Aorta (tissue), 5 donors: Measurements from ENCODE around the gene ZNF664. TPM values are rescaled to one million over a fixed set of nuclear protein-coding genes. Genes with fewer than 3 reads are reported as not detected.

Source experiments
- ATAC-seq: fragments of 200-7000 bp; cut with Tn5 transposase; one replicate; pipeline ENCODE4 v1.9.1; 2022; ENCODE audit warnings: moderate library complexity; ENCODE audit not compliant: low FRiP score
- DNase-seq, 2 donors: peaks; one replicate each; pipeline ENCODE4 v3.0.0-alpha.2; 2020
- H3K27ac ChIP-seq, 2 donors: one replicate each; pipeline ENCODE4 v1.5.1; 2013; ENCODE audit warnings: low read length in 2 of 2, mild to moderate bottlenecking in 2 of 2, moderate library complexity in 2 of 2, control low read depth in 1 of 2, inconsistent platforms in 1 of 2, low read depth in 1 of 2
- H3K27me3 ChIP-seq, 2 donors: one replicate each; pipeline ENCODE4 v1.6.1; 2013; ENCODE audit warnings: control low read depth in 1 of 2, low read length in 1 of 2, mild to moderate bottlenecking in 1 of 2, moderate library complexity in 1 of 2; ENCODE audit not compliant: insufficient read depth in 2 of 2, control insufficient read depth in 1 of 2
- H3K36me3 ChIP-seq, 2 donors: one replicate each; pipeline ENCODE4 v1.6.1; 2013; ENCODE audit warnings: control low read depth in 1 of 2, low read length in 1 of 2, mild to moderate bottlenecking in 1 of 2; ENCODE audit not compliant: insufficient read depth in 2 of 2, control insufficient read depth in 1 of 2
- H3K4me1 ChIP-seq, 2 donors: one replicate each; pipeline ENCODE4 v1.6.1; 2013; ENCODE audit warnings: low read length in 2 of 2, control low read depth in 1 of 2, mild to moderate bottlenecking in 1 of 2, moderate library complexity in 1 of 2; ENCODE audit not compliant: insufficient read depth in 2 of 2, control insufficient read depth in 1 of 2
- H3K4me3 ChIP-seq, 2 donors: one replicate each; pipeline ENCODE4 v1.5.1; 2013; ENCODE audit warnings: low read length in 2 of 2, control low read depth in 1 of 2, mild to moderate bottlenecking in 1 of 2
- H3K9me3 ChIP-seq: one replicate; pipeline ENCODE4 v1.6.1; 2013; ENCODE audit warnings: mild to moderate bottlenecking, low read length; ENCODE audit not compliant: control insufficient read depth
- WGBS, 2 donors: extraction: QIAGEN DNeasy Blood & Tissue Kit; methylation state at CpG; one replicate each; pipeline ENCODE4 v1.1.7; 2013; 5-methylcytosine and 5-hydroxymethylcytosine counted together
- intact Hi-C, 2 donors: fragments of 100-400 bp; cut with DNase I; formaldehyde crosslinking; loops; one replicate each; pipeline versions ENCODE4 v1.14.2 to v1.15.0; 2022
- polyA plus RNA-seq, 2 donors: library from polyadenylated mRNA; stranded (reverse); fragments of 200-250 nt; gene quantifications; one replicate each; pipeline ENCODE4 v1.2.3, GENCODE V29; 2013
- total RNA-seq, 2 donors: library from RNA; stranded (reverse); fragmentation: NEBNext Ultra II Directional; extraction: Animal tissue kit (Norgen Biotek cat#: 25700); gene quantifications; one replicate each; pipeline ENCODE4 v1.2.1, GENCODE V29; 2021
- donor health status: healthy with polysubstance abuse.
- donor health status: Bipolar disorder and iron deficiency.
- donor health status: DM: no; HTN: no; CAD: no.
- donor health status: DM: no; HTN: no; CAD: no.
- donor health status: DM: yes; HTN: yes; CAD: no.

Gene ZNF664
- total and polyA plus RNA-seq, 4 donors: 36.1 to 68.2 (median 58.5) TPM

DNA sequence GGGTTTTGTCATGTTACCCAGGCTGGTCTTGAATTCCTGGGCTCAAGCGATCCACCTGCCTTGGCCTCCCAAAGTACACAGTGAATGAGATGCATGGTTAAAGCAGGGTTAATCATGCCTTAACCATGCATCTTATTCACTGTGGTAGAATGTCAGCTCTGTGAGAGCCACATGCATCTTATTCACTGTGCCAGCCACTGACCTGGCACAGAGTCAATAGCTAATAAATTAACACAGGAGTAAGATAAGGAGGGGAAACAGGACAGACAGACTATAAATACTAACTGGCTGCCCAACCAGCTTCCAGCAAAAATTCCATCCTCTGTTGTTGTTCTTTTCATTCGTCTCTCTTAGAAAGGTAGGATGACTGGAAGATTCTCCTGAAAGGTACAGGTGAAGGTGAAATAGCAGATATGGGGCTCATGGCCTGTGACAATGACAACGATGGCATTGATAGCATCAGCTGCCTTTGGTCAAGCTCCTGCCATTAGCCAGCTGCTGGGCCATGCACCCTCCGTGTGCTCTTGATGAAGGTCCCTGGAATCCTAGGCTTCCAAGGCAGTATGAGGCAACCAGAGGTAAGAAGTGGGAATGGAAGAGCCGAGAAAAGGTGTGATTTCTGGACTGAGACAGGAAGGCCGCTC lies 76.6 kb downstream of the ZNF664 start:
- H3K4me1 ChIP-seq: no peaks in the 10 kb centered on the region
- H3K36me3 ChIP-seq: no peaks in the 10 kb centered on the region
- intact Hi-C loops: loop anchor here (5.0 kb wide), 2 partner anchors 273 to 718 kb away; no protein-coding TSS in a partner anchor
- H3K9me3 ChIP-seq: peaks cover 7% of the 10 kb centered on the region
- H3K27ac ChIP-seq: no peak overlapping the region
- 75 to 80% methylated on average over 6 of the region's 6 CpGs for WGBS, 2 donors
- no peak overlapping the region for H3K4me3 ChIP-seq
- H3K27me3 ChIP-seq: no peaks in the 10 kb centered on the region
- no peak for DNase-seq
- ATAC-seq: no peak

DNA sequence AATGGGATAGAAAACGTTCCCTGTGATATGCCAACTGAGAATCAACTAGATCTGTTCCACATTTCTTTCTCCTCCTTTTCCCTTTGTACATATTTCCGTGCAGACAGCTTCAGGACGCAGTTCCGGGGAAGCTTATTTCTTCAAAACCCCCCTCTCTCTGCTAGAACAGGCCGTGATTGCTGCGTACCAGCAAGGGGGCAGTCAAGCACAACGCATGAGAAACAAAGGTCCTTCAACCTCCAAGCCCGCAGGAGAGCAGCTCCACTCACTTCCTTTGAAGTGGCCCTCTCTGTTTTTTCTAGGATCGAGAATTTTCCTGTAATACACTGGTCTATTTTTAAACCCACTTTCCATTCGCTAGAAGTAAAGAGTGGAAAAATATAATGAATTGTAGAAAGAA lies 80.8 kb downstream of the ZNF664 start:
- Histone ChIP-seq H3K4me1 (no peaks in the 10 kb centered on the region), H3K4me3 (no peak overlapping the region), H3K9me3 (no peaks in the 10 kb centered on the region), H3K36me3 (no peaks in the 10 kb centered on the region), H3K27ac (no peak overlapping the region), H3K27me3 (no peaks in the 10 kb centered on the region)
- intact Hi-C loops: loop anchor here (5.0 kb wide), 2 partner anchors 268 to 713 kb away; no protein-coding TSS in a partner anchor
- peak; percentile 62 to 75 for DNase-seq
- ATAC-seq: peak; percentile 73
- 1 to 3% methylated on average over 10 of the region's 10 CpGs for WGBS, 2 donors

DNA sequence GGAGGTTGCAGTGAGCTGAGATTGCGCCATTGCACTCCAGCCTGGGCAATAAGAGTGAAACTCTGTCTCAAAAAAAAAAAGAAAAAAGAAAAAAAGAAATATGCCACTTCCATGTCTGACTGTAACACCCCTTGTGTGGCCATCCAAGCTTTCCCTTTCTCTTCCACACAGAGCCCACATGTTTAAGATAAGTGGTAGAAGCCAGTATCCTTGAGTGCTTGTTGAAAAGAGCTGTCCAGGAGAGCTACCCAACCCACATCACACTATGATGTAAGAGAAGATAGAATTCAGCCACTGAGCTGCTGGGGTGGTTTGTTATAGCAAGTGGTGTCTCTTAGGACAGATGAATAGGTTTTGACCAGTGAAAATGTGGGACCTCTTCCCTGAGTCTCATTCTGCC lies 82.1 kb downstream of the ZNF664 start:
- Histone ChIP-seq H3K27me3 (no peaks in the 10 kb centered on the region), H3K4me3 (no peak overlapping the region), H3K36me3 (no peaks in the 10 kb centered on the region), H3K9me3 (no peaks in the 10 kb centered on the region), H3K4me1 (no peaks in the 10 kb centered on the region), H3K27ac (no peak overlapping the region)
- DNase-seq (no peak), ATAC-seq (no peak)
- intact Hi-C loops: no loop called here
- 83 to 100% methylated on average over 1 of the region's 1 CpG for WGBS, 2 donors

DNA sequence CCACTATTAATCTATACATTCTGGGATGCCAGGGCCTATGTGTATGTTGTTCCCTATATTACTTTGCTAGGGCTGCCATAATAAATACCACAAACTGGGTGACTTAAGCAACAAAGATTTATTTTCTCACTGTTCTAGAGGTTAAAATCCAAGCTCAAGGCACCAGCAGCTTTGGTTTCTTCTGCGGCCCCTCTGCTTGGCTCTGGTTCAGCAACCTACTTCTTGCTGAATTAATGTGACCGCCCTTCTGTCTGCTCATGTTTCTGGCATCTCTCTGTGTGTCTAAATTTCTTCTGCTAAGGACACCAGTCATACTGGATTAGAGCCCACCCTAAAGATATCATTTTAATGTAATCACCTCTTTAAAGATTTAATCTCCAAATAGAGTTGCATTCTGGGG lies 84.7 kb downstream of the ZNF664 start:
- WGBS, 2 donors: 92 to 98% methylated on average over 2 of the region's 2 CpGs
- no peaks in the 10 kb centered on the region for H3K4me1 ChIP-seq
- H3K9me3 ChIP-seq: no peaks in the 10 kb centered on the region
- intact Hi-C loops: no loop called here
- H3K36me3 ChIP-seq: no peaks in the 10 kb centered on the region
- DNase-seq (no peak), ATAC-seq (no peak)
- H3K4me3 ChIP-seq: no peak overlapping the region
- no peaks in the 10 kb centered on the region for H3K27me3 ChIP-seq
- H3K27ac ChIP-seq: no peak overlapping the region

DNA sequence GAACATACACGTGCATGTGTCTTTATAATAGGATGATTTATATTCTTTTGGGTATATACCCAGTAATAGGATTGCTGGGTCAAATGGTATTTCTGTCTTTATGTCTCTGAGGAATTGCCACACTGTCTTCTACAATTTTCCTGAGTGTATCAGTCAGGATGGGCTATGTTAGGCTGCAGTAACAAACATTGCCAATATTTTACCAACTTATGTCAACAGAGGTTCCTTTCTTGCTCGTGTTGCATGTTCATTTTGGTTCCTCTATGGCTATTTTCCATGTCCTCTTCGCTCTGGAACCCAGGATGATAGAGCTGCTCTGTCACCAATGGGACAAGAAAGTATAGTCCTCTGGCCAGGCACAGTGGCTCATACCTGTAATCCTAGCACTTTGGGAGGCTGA lies 86.7 kb downstream of the ZNF664 start:
- no peak overlapping the region for H3K27ac ChIP-seq
- no peaks in the 10 kb centered on the region for H3K27me3 ChIP-seq
- DNase-seq (no peak), ATAC-seq (no peak)
- no peak overlapping the region for H3K4me3 ChIP-seq
- intact Hi-C loops: no loop called here
- no peaks in the 10 kb centered on the region for H3K9me3 ChIP-seq
- H3K4me1 ChIP-seq: no peaks in the 10 kb centered on the region
- no peaks in the 10 kb centered on the region for H3K36me3 ChIP-seq
- WGBS, 2 donors: 92% methylated on average over 3 of the region's 3 CpGs

Other genes starting within 250 kb of the ZNF664 start
- gene DNAH10, start 210.9 kb upstream of the ZNF664 start, total RNA-seq: 1 to 10 TPM in 1 of 2 donors, not detected in 1; 1.0 TPM
- gene DNAH10, start 210.9 kb upstream of the ZNF664 start, polyA plus RNA-seq: under 1 TPM in 1 of 2 donors, not detected in 1; 0.03 TPM
- 10 to 100 TPM; 46.3 to 70.8 TPM for gene CCDC92, start 384 bp upstream of the ZNF664 start, total RNA-seq
- gene CCDC92, start 384 bp upstream of the ZNF664 start, polyA plus RNA-seq: 10 to 100 TPM; 52.6 to 66.3 TPM